ENCODE measurements around the gene NHSL2.

Gene NHSL2

GRCh38 chrX:71998836-71999509 lies 88.3 kb downstream of the NHSL2 start:
- Histone ChIP-seq H3K36me3 (ENCODE audit: insufficient read depth, low read length) (no peaks in the 10 kb centered on the region), H2AFZ (ENCODE audit: low read length, unreplicated experiment) (no peak overlapping the region), H3K79me2 (ENCODE audit: control insufficient read depth, insufficient read depth, low read length, unreplicated experiment) (no peaks in the 10 kb centered on the region), H3K27me3 (ENCODE audit: insufficient read depth, low read length) (no peaks in the 10 kb centered on the region), H3K4me3 (ENCODE audit: low read depth, low read length) (no peak overlapping the region), H3K4me1 (ENCODE audit: control insufficient read depth, insufficient read depth, low read length, unreplicated experiment) (peaks cover 6% of the 10 kb centered on the region), H3K27ac (ENCODE audit: low read depth, low read length) (no peak overlapping the region)

- Histone ChIP-seq H3K36me3 (ENCODE audit: insufficient read depth, low read length) (no peaks in the 10 kb centered on the region), H3K27me3 (ENCODE audit: insufficient read depth, low read length) (no peaks in the 10 kb centered on the region), H3K27ac (ENCODE audit: low read depth, low read length) (no peak overlapping the region), H3K79me2 (ENCODE audit: control insufficient read depth, insufficient read depth, low read length, unreplicated experiment) (no peaks in the 10 kb centered on the region), H3K4me3 (ENCODE audit: low read depth, low read length) (no peak overlapping the region), H2AFZ (ENCODE audit: low read length, unreplicated experiment) (no peak overlapping the region), H3K4me1 (ENCODE audit: control insufficient read depth, insufficient read depth, low read length, unreplicated experiment) (peaks cover 9% of the 10 kb centered on the region)
These were observed 88.9 kb downstream of the NHSL2 start for GRCh38 chrX:71999535-71999934.

- peaks cover 9% of the 10 kb centered on the region for H3K4me1 ChIP-seq (ENCODE audit: control insufficient read depth, insufficient read depth, low read length, unreplicated experiment)
- H2AFZ ChIP-seq (ENCODE audit: low read length, unreplicated experiment) = no peak overlapping the region
- no peaks in the 10 kb centered on the region for H3K36me3 ChIP-seq (ENCODE audit: insufficient read depth, low read length)
- no peaks in the 10 kb centered on the region for H3K79me2 ChIP-seq (ENCODE audit: control insufficient read depth, insufficient read depth, low read length, unreplicated experiment)
- no peaks in the 10 kb centered on the region for H3K27me3 ChIP-seq (ENCODE audit: insufficient read depth, low read length)
- H3K4me3 ChIP-seq (ENCODE audit: low read depth, low read length) = no peak overlapping the region
- H3K27ac ChIP-seq (ENCODE audit: low read depth, low read length) = no peak overlapping the region
These were observed 90.8 kb downstream of the NHSL2 start for GRCh38 chrX:72001471-72001870.

- Histone ChIP-seq H2AFZ (ENCODE audit: low read length, unreplicated experiment) (no peak overlapping the region), H3K4me3 (ENCODE audit: low read depth, low read length) (no peak overlapping the region), H3K27ac (ENCODE audit: low read depth, low read length) (no peak overlapping the region), H3K27me3 (ENCODE audit: insufficient read depth, low read length) (no peaks in the 10 kb centered on the region), H3K4me1 (ENCODE audit: control insufficient read depth, insufficient read depth, low read length, unreplicated experiment) (peaks cover 9% of the 10 kb centered on the region), H3K36me3 (ENCODE audit: insufficient read depth, low read length) (no peaks in the 10 kb centered on the region), H3K79me2 (ENCODE audit: control insufficient read depth, insufficient read depth, low read length, unreplicated experiment) (no peaks in the 10 kb centered on the region)
These were observed 91.3 kb downstream of the NHSL2 start for GRCh38 chrX:72001906-72002305.

- no peaks in the 10 kb centered on the region for H3K36me3 ChIP-seq (ENCODE audit: insufficient read depth, low read length)
- peaks cover 9% of the 10 kb centered on the region for H3K4me1 ChIP-seq (ENCODE audit: control insufficient read depth, insufficient read depth, low read length, unreplicated experiment)
- no peaks in the 10 kb centered on the region for H3K27me3 ChIP-seq (ENCODE audit: insufficient read depth, low read length)
- H2AFZ ChIP-seq (ENCODE audit: low read length, unreplicated experiment) = no peak overlapping the region
- H3K79me2 ChIP-seq (ENCODE audit: control insufficient read depth, insufficient read depth, low read length, unreplicated experiment) = no peaks in the 10 kb centered on the region
- no peak overlapping the region for H3K4me3 ChIP-seq (ENCODE audit: low read depth, low read length)
- no peak overlapping the region for H3K27ac ChIP-seq (ENCODE audit: low read depth, low read length)
These were observed 92.2 kb downstream of the NHSL2 start for GRCh38 chrX:72002875-72003274.

GRCh38 chrX:72003811-72004750 lies 93.4 kb downstream of the NHSL2 start:
- no peak overlapping the region for H3K27ac ChIP-seq (ENCODE audit: low read depth, low read length)
- no peaks in the 10 kb centered on the region for H3K27me3 ChIP-seq (ENCODE audit: insufficient read depth, low read length)
- peak overlapping the region; percentile 47; the same call in 1 of the 2 replicates for H3K4me3 ChIP-seq (ENCODE audit: low read depth, low read length)
- no peaks in the 10 kb centered on the region for H3K79me2 ChIP-seq (ENCODE audit: control insufficient read depth, insufficient read depth, low read length, unreplicated experiment)
- H3K36me3 ChIP-seq (ENCODE audit: insufficient read depth, low read length) = no peaks in the 10 kb centered on the region
- H2AFZ ChIP-seq (ENCODE audit: low read length, unreplicated experiment) = no peak overlapping the region
- peaks cover 9% of the 10 kb centered on the region for H3K4me1 ChIP-seq (ENCODE audit: control insufficient read depth, insufficient read depth, low read length, unreplicated experiment)

- H3K36me3 ChIP-seq (ENCODE audit: insufficient read depth, low read length) = no peaks in the 10 kb centered on the region
- H3K27me3 ChIP-seq (ENCODE audit: insufficient read depth, low read length) = no peaks in the 10 kb centered on the region
- no peak overlapping the region for H3K27ac ChIP-seq (ENCODE audit: low read depth, low read length)
- peaks cover 9% of the 10 kb centered on the region for H3K4me1 ChIP-seq (ENCODE audit: control insufficient read depth, insufficient read depth, low read length, unreplicated experiment)
- H3K4me3 ChIP-seq (ENCODE audit: low read depth, low read length) = no peak overlapping the region
- H2AFZ ChIP-seq (ENCODE audit: low read length, unreplicated experiment) = no peak overlapping the region
- H3K79me2 ChIP-seq (ENCODE audit: control insufficient read depth, insufficient read depth, low read length, unreplicated experiment) = no peaks in the 10 kb centered on the region
These were observed 94.4 kb downstream of the NHSL2 start for GRCh38 chrX:72005046-72005445.

- no peaks in the 10 kb centered on the region for H3K27me3 ChIP-seq (ENCODE audit: insufficient read depth, low read length)
- H2AFZ ChIP-seq (ENCODE audit: low read length, unreplicated experiment) = no peak overlapping the region
- no peaks in the 10 kb centered on the region for H3K79me2 ChIP-seq (ENCODE audit: control insufficient read depth, insufficient read depth, low read length, unreplicated experiment)
- no peak overlapping the region for H3K27ac ChIP-seq (ENCODE audit: low read depth, low read length)
- H3K36me3 ChIP-seq (ENCODE audit: insufficient read depth, low read length) = no peaks in the 10 kb centered on the region
- H3K4me1 ChIP-seq (ENCODE audit: control insufficient read depth, insufficient read depth, low read length, unreplicated experiment) = peaks cover 9% of the 10 kb centered on the region
- no peak overlapping the region for H3K4me3 ChIP-seq (ENCODE audit: low read depth, low read length)
These were observed 95.8 kb downstream of the NHSL2 start for GRCh38 chrX:72006461-72006860.

- no peaks in the 10 kb centered on the region for H3K27me3 ChIP-seq (ENCODE audit: insufficient read depth, low read length)
- H3K27ac ChIP-seq (ENCODE audit: low read depth, low read length) = no peak overlapping the region
- H3K36me3 ChIP-seq (ENCODE audit: insufficient read depth, low read length) = no peaks in the 10 kb centered on the region
- H3K4me1 ChIP-seq (ENCODE audit: control insufficient read depth, insufficient read depth, low read length, unreplicated experiment) = no peaks in the 10 kb centered on the region
- no peak overlapping the region for H2AFZ ChIP-seq (ENCODE audit: low read length, unreplicated experiment)
- H3K4me3 ChIP-seq (ENCODE audit: low read depth, low read length) = no peak overlapping the region
- no peaks in the 10 kb centered on the region for H3K79me2 ChIP-seq (ENCODE audit: control insufficient read depth, insufficient read depth, low read length, unreplicated experiment)
These were observed 99.1 kb downstream of the NHSL2 start for GRCh38 chrX:72009731-72010130.

- Histone ChIP-seq H3K4me1 (ENCODE audit: control insufficient read depth, insufficient read depth, low read length, unreplicated experiment) (no peaks in the 10 kb centered on the region), H3K36me3 (ENCODE audit: insufficient read depth, low read length) (no peaks in the 10 kb centered on the region), H3K4me3 (ENCODE audit: low read depth, low read length) (no peak overlapping the region), H2AFZ (ENCODE audit: low read length, unreplicated experiment) (no peak overlapping the region), H3K79me2 (ENCODE audit: control insufficient read depth, insufficient read depth, low read length, unreplicated experiment) (no peaks in the 10 kb centered on the region), H3K27me3 (ENCODE audit: insufficient read depth, low read length) (no peaks in the 10 kb centered on the region), H3K27ac (ENCODE audit: low read depth, low read length) (no peak overlapping the region)
These were observed 101.1 kb downstream of the NHSL2 start for GRCh38 chrX:72011734-72012133.

- H3K79me2 ChIP-seq (ENCODE audit: control insufficient read depth, insufficient read depth, low read length, unreplicated experiment) = no peaks in the 10 kb centered on the region
- no peak overlapping the region for H2AFZ ChIP-seq (ENCODE audit: low read length, unreplicated experiment)
- no peaks in the 10 kb centered on the region for H3K4me1 ChIP-seq (ENCODE audit: control insufficient read depth, insufficient read depth, low read length, unreplicated experiment)
- H3K36me3 ChIP-seq (ENCODE audit: insufficient read depth, low read length) = no peaks in the 10 kb centered on the region
- H3K27ac ChIP-seq (ENCODE audit: low read depth, low read length) = no peak overlapping the region
- no peak overlapping the region for H3K4me3 ChIP-seq (ENCODE audit: low read depth, low read length)
- H3K27me3 ChIP-seq (ENCODE audit: insufficient read depth, low read length) = no peaks in the 10 kb centered on the region
These were observed 104.7 kb downstream of the NHSL2 start for GRCh38 chrX:72015383-72015782.

Measured in ACC112 (cell line).